Measurements from ENCODE around the gene DNAJC6. TPM values are rescaled to one million over a fixed set of nuclear protein-coding genes. Genes with fewer than 3 reads are reported as not detected.

The DNAJC6 gene
- total RNA-seq, 2 donors from 2014 or later: 1.3 to 2.2 TPM

GRCh38 chr1:65386439-65386838 is 77.1 kb downstream of the DNAJC6 start:
- Histone ChIP-seq H3K9me3 (no peaks in the 10 kb centered on the region), H3K4me3 (no peak overlapping the region), H3K9ac (ENCODE audit: low read depth in 2 of 2, low read length in 2 of 2) (no peak overlapping the region), H3K36me3 (no peaks in the 10 kb centered on the region), H3K4me1 (no peaks in the 10 kb centered on the region), H3K27me3 (no peaks in the 10 kb centered on the region), H3K27ac (no peak overlapping the region)
- no peak for TF ChIP-seq CTCF (IDR thresholded peaks at IDR 0.05)
- intact Hi-C loops (cut with DNase I): no loop called here
- no peak for DNase-seq

DNA sequence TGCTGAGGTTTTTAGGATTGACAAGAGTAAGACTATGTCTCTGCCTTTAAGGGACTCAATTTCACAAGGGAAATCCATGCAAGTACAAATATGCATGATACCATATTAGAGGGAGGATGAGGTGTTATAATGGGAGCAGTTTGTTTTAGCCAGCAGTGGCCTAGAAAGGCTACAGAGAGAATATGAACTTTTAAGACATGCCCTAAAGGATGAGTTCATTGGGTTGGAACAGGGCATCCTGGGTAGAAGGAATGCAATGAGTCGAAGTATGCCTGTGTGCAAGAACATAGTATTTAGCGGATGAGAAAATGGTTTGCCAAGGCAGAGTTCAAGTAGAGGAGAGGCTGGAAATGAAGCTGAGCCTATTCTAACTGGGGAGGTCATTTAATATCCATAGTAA is 78.5 kb downstream of the DNAJC6 start:
- no peak overlapping the region for H3K9ac ChIP-seq (ENCODE audit: low read depth in 2 of 2, low read length in 2 of 2)
- H3K4me3 ChIP-seq: no peak overlapping the region
- H3K9me3 ChIP-seq: no peaks in the 10 kb centered on the region
- TF ChIP-seq CTCF (IDR thresholded peaks at IDR 0.05): no peak
- H3K36me3 ChIP-seq: no peaks in the 10 kb centered on the region
- no peak overlapping the region for H3K27ac ChIP-seq
- no peak for DNase-seq
- H3K4me1 ChIP-seq: no peaks in the 10 kb centered on the region
- no peaks in the 10 kb centered on the region for H3K27me3 ChIP-seq
- intact Hi-C loops (cut with DNase I): no loop called here

DNA sequence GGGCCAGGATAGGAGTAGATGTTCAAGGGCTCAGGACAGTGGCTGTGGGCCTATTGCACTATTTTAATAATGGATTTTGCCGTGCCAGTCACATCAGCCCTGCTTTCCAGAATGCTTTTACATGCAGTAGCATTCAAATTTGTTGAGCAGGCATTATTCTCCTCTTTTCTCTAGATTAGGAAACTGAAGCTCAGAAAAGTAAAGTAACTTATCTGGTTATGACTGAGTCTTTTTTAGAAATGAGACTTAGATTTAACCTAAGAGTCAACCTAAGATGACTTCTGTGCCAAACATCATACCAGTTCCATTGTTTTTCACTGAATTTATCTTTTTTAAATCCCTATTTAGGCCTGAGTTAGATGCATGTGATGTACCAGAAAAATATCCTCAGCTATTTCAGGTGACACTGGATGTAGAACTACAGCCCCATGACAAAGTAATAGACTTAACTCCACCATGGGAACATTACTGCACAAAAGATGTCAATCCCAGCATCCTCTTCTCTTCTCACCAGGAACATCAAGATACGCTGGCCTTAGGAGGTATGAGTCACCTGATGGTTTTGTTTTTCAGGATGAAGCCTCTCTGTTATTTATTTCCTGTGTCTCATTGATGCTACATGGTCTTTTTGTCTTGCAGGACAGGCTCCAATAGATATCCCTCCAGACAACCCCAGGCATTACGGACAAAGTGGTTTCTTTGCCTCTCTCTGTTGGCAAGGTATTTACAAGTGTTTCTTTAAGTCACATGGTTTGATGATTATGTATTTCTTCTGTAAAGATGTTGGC is 79.8 kb downstream of the DNAJC6 start:
- no peaks in the 10 kb centered on the region for H3K9me3 ChIP-seq
- no peaks in the 10 kb centered on the region for H3K27me3 ChIP-seq
- H3K4me1 ChIP-seq: no peaks in the 10 kb centered on the region
- no peak overlapping the region for H3K4me3 ChIP-seq
- DNase-seq: no peak
- H3K36me3 ChIP-seq: no peaks in the 10 kb centered on the region
- intact Hi-C loops (cut with DNase I): no loop called here
- H3K9ac ChIP-seq (ENCODE audit: low read depth in 2 of 2, low read length in 2 of 2): no peak overlapping the region
- no peak overlapping the region for H3K27ac ChIP-seq
- TF ChIP-seq CTCF (IDR thresholded peaks at IDR 0.05): no peak

- DNase-seq: no peak
- Histone ChIP-seq H3K27ac (no peak overlapping the region), H3K36me3 (no peaks in the 10 kb centered on the region), H3K9me3 (no peaks in the 10 kb centered on the region), H3K4me3 (no peak overlapping the region), H3K27me3 (no peaks in the 10 kb centered on the region), H3K9ac (ENCODE audit: low read depth in 2 of 2, low read length in 2 of 2) (no peak overlapping the region), H3K4me1 (no peaks in the 10 kb centered on the region)
- intact Hi-C loops (cut with DNase I): no loop called here
- no peak for TF ChIP-seq CTCF (IDR thresholded peaks at IDR 0.05)
These were observed 83.2 kb downstream of the DNAJC6 start for GRCh38 chr1:65392497-65392896.

DNA sequence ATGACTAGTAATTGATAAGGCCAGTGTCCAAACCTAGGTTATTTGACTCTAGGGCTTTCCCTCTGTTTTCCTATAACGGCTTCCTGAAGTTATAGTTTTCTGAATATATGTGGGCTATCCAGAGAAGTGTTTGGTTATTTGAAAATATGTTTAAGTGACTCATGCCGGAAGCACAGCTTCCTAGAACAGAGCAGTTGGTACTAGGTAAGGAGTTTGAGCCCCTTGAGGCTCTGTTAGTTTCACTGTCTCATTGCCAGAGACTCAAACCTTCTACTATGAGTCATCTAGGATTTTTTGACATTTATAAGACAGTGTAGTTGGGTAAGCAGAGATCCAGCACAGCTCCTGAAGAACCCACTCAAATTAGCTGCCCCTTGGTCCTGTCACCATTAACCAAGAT is 84.0 kb downstream of the DNAJC6 start:
- H3K27ac ChIP-seq: no peak overlapping the region
- DNase-seq: no peak
- no peaks in the 10 kb centered on the region for H3K4me1 ChIP-seq
- intact Hi-C loops (cut with DNase I): no loop called here
- H3K36me3 ChIP-seq: no peaks in the 10 kb centered on the region
- no peak overlapping the region for H3K4me3 ChIP-seq
- no peaks in the 10 kb centered on the region for H3K9me3 ChIP-seq
- TF ChIP-seq CTCF (IDR thresholded peaks at IDR 0.05): no peak
- no peak overlapping the region for H3K9ac ChIP-seq (ENCODE audit: low read depth in 2 of 2, low read length in 2 of 2)
- H3K27me3 ChIP-seq: no peaks in the 10 kb centered on the region

Data from colonic mucosa (tissue), 4 donors.